Activated T-cell treated with anti-CD3 and anti-CD28 coated beads for 24 hours (primary cell): ENCODE measurements around the gene B4GALT3.
"Not testable (repeated sequence)": the region's sequence is repeated elsewhere in the genome, so short reads cannot be mapped to it uniquely, and the experiment has no call there.

Source experiments
- DNase-seq: peaks from one replicate; pipeline ENCODE4 v3.0.0-alpha.2; 2020; ENCODE audit warnings: low read depth

B4GALT3 gene

GRCh38 chr1:161177112-161177935, at the start of gene B4GALT3:
TSS of gene B4GALT3 (minus strand) at chr1:161177507. CDS start at chr1:161176060, 1,447 bp downstream.
- DNase-seq = peak; percentile 94

GRCh38 chr1:161226759-161227158, 49.5 kb upstream of the B4GALT3 start:
- DNase-seq = no peak

GRCh38 chr1:161226320-161226711, 49.0 kb upstream of the B4GALT3 start:
- no peak for DNase-seq

- peak; percentile 85 for DNase-seq
These were observed 48.4 kb upstream of the B4GALT3 start, which contains the start of gene TOMM40L for GRCh38 chr1:161225534-161226319. TSS of gene TOMM40L (plus strand) at chr1:161226060. CDS start at chr1:161226490, 430 bp downstream.

GRCh38 chr1:161225178-161225533, 47.8 kb upstream of the B4GALT3 start:
- no peak for DNase-seq

- not testable (repeated sequence) for DNase-seq
These were observed 47.4 kb upstream of the B4GALT3 start for GRCh38 chr1:161224695-161225087.

GRCh38 chr1:161223805-161224694, 46.7 kb upstream of the B4GALT3 start:
- DNase-seq = no peak

- DNase-seq = no peak
These were observed 45.1 kb upstream of the B4GALT3 start for GRCh38 chr1:161222175-161223019.

- DNase-seq = no peak
These were observed 42.7 kb upstream of the B4GALT3 start for GRCh38 chr1:161220002-161220401.

- no peak for DNase-seq
These were observed 42.0 kb upstream of the B4GALT3 start for GRCh38 chr1:161219078-161219892.

GRCh38 chr1:161218301-161219077, 41.2 kb upstream of the B4GALT3 start:
- no peak for DNase-seq

GRCh38 chr1:161217831-161218230, 40.5 kb upstream of the B4GALT3 start:
- no peak for DNase-seq

- no peak for DNase-seq
These were observed 39.8 kb upstream of the B4GALT3 start for GRCh38 chr1:161216945-161217712.

GRCh38 chr1:161215076-161215475, 37.8 kb upstream of the B4GALT3 start, which contains the start of gene FCER1G:
TSS of gene FCER1G (plus strand) at chr1:161215295. CDS start at chr1:161215322, 27 bp downstream.
- no peak for DNase-seq

GRCh38 chr1:161214369-161214768, 37.1 kb upstream of the B4GALT3 start:
- no peak for DNase-seq

GRCh38 chr1:161209790-161210409, 32.6 kb upstream of the B4GALT3 start:
- DNase-seq = peak; percentile 59

- no peak for DNase-seq
These were observed 29.9 kb upstream of the B4GALT3 start for GRCh38 chr1:161207173-161207572.
